GM23248 (cell line): ENCODE data around the gene REPIN1. TPM values are rescaled to one million over a fixed set of nuclear protein-coding genes. Genes with fewer than 3 reads are reported as not detected.

ENCODE experiments used
- DNase-seq: peaks from one replicate; pipeline ENCODE4 v3.0.0-alpha.2; 2015
- H2AFZ ChIP-seq: fragments of 200-600 bp; sonication (generic); 2 replicates; pipeline ENCODE4 v1.6.1; 2016; ENCODE audit warnings: antibody characterized with exemption
- H3F3A ChIP-seq: fragments of 200-600 bp; sonication (generic); 2 replicates; pipeline ENCODE4 v1.6.1; 2016; ENCODE audit warnings: mild to moderate bottlenecking, antibody characterized with exemption, mixed run types; ENCODE audit not compliant: insufficient read depth
- H3K27ac ChIP-seq: fragments of 200-600 bp; sonication (generic); 2 replicates; pipeline ENCODE4 v1.5.1; 2016; ENCODE audit warnings: mild to moderate bottlenecking
- H3K27me3 ChIP-seq: fragments of 200-600 bp; sonication (generic); replicated peaks from 2 replicates; pipeline ENCODE4 v1.6.1; 2016; ENCODE audit warnings: mild to moderate bottlenecking; ENCODE audit not compliant: insufficient read depth
- H3K36me3 ChIP-seq: fragments of 200-600 bp; sonication (generic); 2 replicates; pipeline ENCODE4 v1.6.1; 2016; ENCODE audit warnings: low read depth, mild to moderate bottlenecking
- H3K4me1 ChIP-seq: fragments of 200-600 bp; sonication (generic); 2 replicates; pipeline ENCODE4 v1.6.1; 2016; ENCODE audit warnings: mild to moderate bottlenecking; ENCODE audit not compliant: insufficient read depth
- H3K4me2 ChIP-seq: fragments of 200-600 bp; sonication (generic); one replicate; pipeline ENCODE4 v1.6.1; 2016; ENCODE audit warnings: mild to moderate bottlenecking; ENCODE audit not compliant: unreplicated experiment
- H3K4me3 ChIP-seq: fragments of 200-600 bp; sonication (generic); 2 replicates; pipeline ENCODE4 v1.5.1; 2016; ENCODE audit warnings: mild to moderate bottlenecking
- H3K79me2 ChIP-seq: fragments of 200-600 bp; sonication (generic); 2 replicates; pipeline ENCODE4 v1.6.1; 2016; ENCODE audit warnings: mild to moderate bottlenecking; ENCODE audit not compliant: insufficient read depth
- H3K9ac ChIP-seq: fragments of 200-600 bp; sonication (generic); 2 replicates; pipeline ENCODE4 v1.6.1; 2016; ENCODE audit warnings: mild to moderate bottlenecking
- H3K9me2 ChIP-seq: fragments of 200-600 bp; sonication (generic); 2 replicates; pipeline ENCODE4 v1.6.1; 2016; ENCODE audit warnings: mixed run types, mild to moderate bottlenecking, moderate library complexity; ENCODE audit not compliant: insufficient read depth
- H3K9me3 ChIP-seq: fragments of 200-600 bp; sonication (generic); one replicate; pipeline ENCODE4 v1.6.1; 2017; ENCODE audit warnings: low read depth
- H4K20me1 ChIP-seq: fragments of 200-600 bp; sonication (generic); 2 replicates; pipeline ENCODE4 v1.6.0; 2016; ENCODE audit not compliant: insufficient read depth
- EZH2 ChIP-seq: fragments of 200-600 bp; sonication (generic); IDR thresholded peaks from 2 replicates; pipeline ENCODE4 v1.6.1; 2018; ENCODE audit warnings: antibody characterized with exemption, mild to moderate bottlenecking; ENCODE audit not compliant: insufficient read depth, poor library complexity, severe bottlenecking
- EZH2phosphoT487 ChIP-seq: fragments of 200-600 bp; sonication (generic); IDR thresholded peaks from 2 replicates; pipeline ENCODE4 v1.6.1; 2018; ENCODE audit warnings: antibody characterized with exemption, moderate library complexity, mild to moderate bottlenecking, low read depth; ENCODE audit not compliant: insufficient read depth
- WGBS, 2 experiments: methylation state at CpG; one replicate each; pipeline ENCODE4 v1.1.6; 2015 to 2017; ENCODE audit warnings: low lambda C conversion rate in 2 of 2, low coverage in 1 of 2; ENCODE audit errors: missing lambda C conversion rate in 2 of 2; 5-methylcytosine and 5-hydroxymethylcytosine counted together
- in situ Hi-C: fragments of 300-500 bp; cut with MboI; formaldehyde crosslinking; loops from 2 replicates; pipeline ENCODE4 v1.15.0; 2020
- polyA plus RNA-seq: library from polyadenylated mRNA; unstranded; fragments of >200 nt; fragmentation: Nextera tagmentation; extraction: Ambion mirVana; gene quantifications from 2 replicates; pipeline ENCODE4 v1.2.1, GENCODE V29; 2016
- total RNA-seq: library from RNA; depleted of rRNA; stranded (reverse); fragments of >200 nt; shearing (Covaris generic); gene quantifications from 2 replicates; pipeline ENCODE4 v1.2.3, GENCODE V29; 2014

REPIN1 gene
- total and polyA plus RNA-seq, 2 experiments from 2014 or later: 17.3 to 48.1 TPM

- Histone ChIP-seq H3K9me2 (no peaks in the 10 kb centered on the region), H3F3A (0 out of 2 replicates have a peak, but pooled peaks cover 7% of the 10 kb centered on the region), H3K9me3 (no peaks in the 10 kb centered on the region), H4K20me1 (no peaks in the 10 kb centered on the region), H3K27me3 (no peaks in the 10 kb centered on the region), H3K4me1 (peaks cover 8% of the 10 kb centered on the region; the same call in 1 of the 2 replicates), H3K4me2 (peak overlapping the region; percentile 65), H3K27ac (no peak overlapping the region), H3K4me3 (peak overlapping the region; percentile 90), H3K9ac (peak overlapping the region; percentile 76), H3K79me2 (no peaks in the 10 kb centered on the region), H2AFZ (peak overlapping the region; percentile 91), H3K36me3 (no peaks in the 10 kb centered on the region)
- peak; percentile 44 for DNase-seq
- 1 to 2% methylated on average over 23 to 52 of the region's 52 CpGs for WGBS, 2 experiments
- no peak for TF ChIP-seq EZH2phosphoT487
- TF ChIP-seq EZH2: no peak
- in situ Hi-C loops: no loop called here
Observed at GRCh38 chr7:150379441-150380379, 11.1 kb downstream of the REPIN1 start.

- Histone ChIP-seq H4K20me1 (no peaks in the 10 kb centered on the region), H3K36me3 (no peaks in the 10 kb centered on the region), H2AFZ (peak overlapping the region; percentile 91; the same call in 1 of the 2 replicates), H3K9me3 (no peaks in the 10 kb centered on the region), H3K9me2 (no peaks in the 10 kb centered on the region), H3K27me3 (no peaks in the 10 kb centered on the region), H3K9ac (peak overlapping the region; percentile 76; the same call in 1 of the 2 replicates), H3K4me3 (peak overlapping the region; percentile 90; the same call in 1 of the 2 replicates), H3K4me1 (peaks cover 8% of the 10 kb centered on the region; the same call in 1 of the 2 replicates), H3K4me2 (no peak overlapping the region), H3K79me2 (no peaks in the 10 kb centered on the region), H3K27ac (no peak overlapping the region), H3F3A (0 out of 2 replicates have a peak, but pooled peaks cover 7% of the 10 kb centered on the region)
- 81 to 87% methylated on average over 11 of the region's 11 CpGs for WGBS, 2 experiments
- TF ChIP-seq EZH2phosphoT487: no peak
- no peak for TF ChIP-seq EZH2
- in situ Hi-C loops: no loop called here
- DNase-seq: no peak
Observed at GRCh38 chr7:150380463-150380862, 11.8 kb downstream of the REPIN1 start.

GRCh38 chr7:150381096-150381495 lies 12.5 kb downstream of the REPIN1 start:
- Histone ChIP-seq H3K79me2 (no peaks in the 10 kb centered on the region), H3K9me3 (no peaks in the 10 kb centered on the region), H3K9ac (no peak overlapping the region), H3F3A (0 out of 2 replicates have a peak, but pooled peaks cover 7% of the 10 kb centered on the region), H3K4me2 (no peak overlapping the region), H3K9me2 (no peaks in the 10 kb centered on the region), H4K20me1 (no peaks in the 10 kb centered on the region), H3K4me3 (no peak overlapping the region), H3K4me1 (peaks cover 8% of the 10 kb centered on the region; the same call in 1 of the 2 replicates), H3K27ac (no peak overlapping the region), H3K36me3 (no peaks in the 10 kb centered on the region), H2AFZ (no peak overlapping the region), H3K27me3 (no peaks in the 10 kb centered on the region)
- TF ChIP-seq EZH2: no peak
- TF ChIP-seq EZH2phosphoT487: no peak
- WGBS, 2 experiments: 87 to 98% methylated on average over 8 to 9 of the region's 9 CpGs
- in situ Hi-C loops: no loop called here
- no peak for DNase-seq

- Histone ChIP-seq H4K20me1 (no peaks in the 10 kb centered on the region), H2AFZ (no peak overlapping the region), H3K4me2 (no peak overlapping the region), H3K27me3 (no peaks in the 10 kb centered on the region), H3K9me2 (no peaks in the 10 kb centered on the region), H3K9ac (no peak overlapping the region), H3K9me3 (no peaks in the 10 kb centered on the region), H3K79me2 (no peaks in the 10 kb centered on the region), H3K4me3 (no peak overlapping the region), H3K27ac (no peak overlapping the region), H3K4me1 (peaks cover 8% of the 10 kb centered on the region; the same call in 1 of the 2 replicates), H3K36me3 (no peaks in the 10 kb centered on the region), H3F3A (0 out of 2 replicates have a peak, but pooled peaks cover 7% of the 10 kb centered on the region)
- in situ Hi-C loops: no loop called here
- no peak for TF ChIP-seq EZH2
- no peak for TF ChIP-seq EZH2phosphoT487
- 100% methylated on average over 1 of the region's 1 CpG; no CpG with 5 or more reads in 1 of the 2 experiments for WGBS, 2 experiments
- no peak for DNase-seq
Observed at GRCh38 chr7:150381785-150382122, 13.1 kb downstream of the REPIN1 start.
